GM18505 (cell line): ENCODE results near the gene LHFPL3.
"Not testable (repeated sequence)": the region's sequence is repeated elsewhere in the genome, so short reads cannot be mapped to it uniquely, and the experiment has no call there.

Source experiments
- ATAC-seq: cut with Tn5 transposase; IDR thresholded peaks from one replicate; pipeline ENCODE4 v1.9.1; 2021; ENCODE audit not compliant: unreplicated experiment
- POLR2A ChIP-seq: IDR thresholded peaks from 4 replicates; pipeline ENCODE4 v1.6.1; 2011; ENCODE audit warnings: borderline replicate concordance; ENCODE audit not compliant: insufficient read depth, insufficient read length; ENCODE audit errors: extremely low read depth

Gene LHFPL3

GRCh38 chr7:104541897-104542296 lies 213.5 kb downstream of the LHFPL3 start:
- no peak for ATAC-seq
- no peak for TF ChIP-seq POLR2A

- no peak for ATAC-seq
- TF ChIP-seq POLR2A, result no peak
Measured at GRCh38 chr7:104548861-104549260, 220.5 kb downstream of the LHFPL3 start.

DNA sequence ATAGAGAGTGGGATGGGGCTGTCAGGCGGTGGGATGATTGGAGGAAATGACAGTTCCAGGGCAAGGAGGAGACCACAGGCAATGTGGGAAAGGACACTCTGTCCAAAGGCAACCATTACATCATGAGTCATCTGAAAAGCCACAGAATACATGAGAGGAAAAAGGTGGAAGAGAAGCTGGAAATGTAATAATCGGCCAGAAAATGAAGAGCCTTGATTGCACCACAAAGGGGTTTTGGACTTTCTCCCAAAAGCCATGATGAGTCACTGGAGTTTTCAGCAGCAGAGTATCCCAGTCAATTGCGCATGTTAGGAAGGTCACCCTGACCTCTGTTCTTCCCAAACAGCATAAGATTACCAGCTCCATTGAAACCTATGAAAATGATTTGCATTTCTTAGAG lies 222.0 kb downstream of the LHFPL3 start:
- no peak for ATAC-seq
- no peak for TF ChIP-seq POLR2A

DNA sequence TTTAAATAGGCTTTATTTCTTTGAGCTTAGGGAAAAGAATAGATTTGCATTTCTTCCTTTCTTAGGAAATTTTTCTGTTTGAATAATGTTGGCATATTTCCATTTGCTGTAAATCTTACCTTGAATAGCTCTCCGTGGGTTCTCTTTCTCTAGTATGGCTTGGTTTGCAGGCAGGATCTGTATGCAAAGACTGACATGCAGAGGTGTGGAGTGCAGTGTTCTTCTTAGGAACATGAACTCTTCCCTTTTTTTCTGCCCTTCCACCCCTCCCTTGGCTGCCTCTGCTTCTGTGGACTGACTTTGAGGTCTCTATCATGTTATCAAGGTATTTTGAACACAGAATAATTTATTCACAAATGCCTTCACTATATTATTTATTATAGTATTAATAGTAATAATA lies 222.8 kb downstream of the LHFPL3 start:
- no peak for TF ChIP-seq POLR2A
- no peak for ATAC-seq

DNA sequence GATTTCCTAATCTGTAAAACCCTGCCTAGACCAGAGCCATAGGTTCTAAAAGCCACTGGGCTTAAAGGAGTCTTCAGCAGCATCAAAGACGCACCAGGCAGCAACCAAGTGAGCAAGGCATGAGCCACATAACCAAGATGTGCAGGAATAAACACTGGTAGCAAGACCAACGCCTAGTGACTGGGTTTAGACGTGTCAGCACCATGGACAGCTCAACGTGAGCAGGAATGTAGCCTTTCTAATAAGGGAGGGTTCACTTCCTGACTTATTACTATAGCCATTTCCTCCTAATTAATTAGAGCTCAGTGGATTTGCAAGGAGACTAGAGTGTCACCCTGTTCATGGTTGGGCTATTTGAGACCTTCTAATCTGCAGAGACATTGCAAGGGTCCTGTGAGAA lies 223.7 kb downstream of the LHFPL3 start:
- no peak for ATAC-seq
- TF ChIP-seq POLR2A, result no peak

GRCh38 chr7:104553074-104553473 lies 224.7 kb downstream of the LHFPL3 start:
- ATAC-seq, result no peak
- no peak for TF ChIP-seq POLR2A

DNA sequence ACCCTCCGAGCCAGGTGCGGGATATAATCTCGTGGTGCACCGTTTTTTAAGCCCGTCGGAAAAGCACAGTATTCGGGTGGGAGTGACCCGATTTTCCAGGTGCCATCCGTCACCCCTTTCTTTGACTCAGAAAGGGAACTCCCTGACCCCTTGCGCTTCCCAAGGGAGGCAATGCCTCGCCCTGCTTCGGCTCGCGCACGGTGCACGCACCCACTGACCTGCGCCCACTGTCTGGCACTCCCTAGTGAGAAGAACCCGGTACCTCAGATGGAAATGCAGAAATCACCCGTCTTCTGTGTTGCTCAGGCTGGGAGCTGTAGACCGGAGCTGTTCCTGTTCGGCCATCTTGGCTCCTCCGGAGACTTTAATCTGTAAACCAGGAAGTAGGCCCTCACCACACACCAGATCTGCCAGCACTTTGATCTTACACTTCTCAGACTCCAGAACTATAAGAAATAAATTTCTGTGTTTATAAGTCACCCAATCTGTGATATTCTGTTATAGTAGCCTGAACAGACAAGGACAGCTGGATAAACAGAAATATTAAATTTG lies 235.0 kb downstream of the LHFPL3 start:
- ATAC-seq, result not testable (repeated sequence)

GRCh38 chr7:104569751-104570150 lies 241.3 kb downstream of the LHFPL3 start:
- TF ChIP-seq POLR2A, result no peak
- no peak for ATAC-seq

DNA sequence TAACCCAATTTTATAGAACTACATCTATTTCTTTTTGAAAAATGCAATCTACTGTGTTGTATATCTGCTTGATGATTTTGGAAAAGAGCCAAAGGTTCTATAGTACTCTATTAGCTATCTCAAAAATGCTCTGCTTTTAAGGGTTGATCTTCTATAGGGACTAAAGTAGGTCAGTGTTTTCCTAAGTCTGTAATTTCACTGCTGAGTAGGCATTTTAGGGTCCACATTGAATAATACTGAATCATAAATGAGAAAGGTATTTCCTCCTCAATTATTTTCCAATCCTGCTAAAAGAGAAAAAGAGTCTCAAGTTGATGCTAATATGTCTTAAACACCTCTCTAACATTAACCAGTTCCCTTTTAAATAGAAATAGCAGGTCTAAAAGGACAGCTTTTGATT lies 244.2 kb downstream of the LHFPL3 start:
- TF ChIP-seq POLR2A, result no peak
- no peak for ATAC-seq

DNA sequence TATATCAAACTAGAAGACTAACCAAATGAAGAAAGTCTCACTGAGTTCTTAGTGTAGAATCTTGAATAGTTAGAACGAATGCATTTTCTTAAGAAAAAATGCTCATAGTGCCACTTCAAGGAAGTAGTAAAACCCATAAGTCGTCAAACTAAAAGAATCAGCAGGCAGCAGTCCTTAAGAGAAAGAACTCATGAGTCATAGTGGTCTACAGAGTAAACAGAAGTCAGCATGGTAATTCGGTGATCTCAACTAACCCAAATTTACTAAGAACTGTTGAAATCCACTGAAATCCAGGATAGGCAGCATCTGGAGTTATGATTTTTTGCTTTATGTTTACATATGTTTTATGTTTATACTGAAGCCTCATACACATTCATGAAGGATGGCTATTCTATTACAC lies 256.2 kb downstream of the LHFPL3 start:
- TF ChIP-seq POLR2A, result no peak
- no peak for ATAC-seq

GRCh38 chr7:104595591-104595990 lies 267.2 kb downstream of the LHFPL3 start:
- not testable (repeated sequence) for ATAC-seq

DNA sequence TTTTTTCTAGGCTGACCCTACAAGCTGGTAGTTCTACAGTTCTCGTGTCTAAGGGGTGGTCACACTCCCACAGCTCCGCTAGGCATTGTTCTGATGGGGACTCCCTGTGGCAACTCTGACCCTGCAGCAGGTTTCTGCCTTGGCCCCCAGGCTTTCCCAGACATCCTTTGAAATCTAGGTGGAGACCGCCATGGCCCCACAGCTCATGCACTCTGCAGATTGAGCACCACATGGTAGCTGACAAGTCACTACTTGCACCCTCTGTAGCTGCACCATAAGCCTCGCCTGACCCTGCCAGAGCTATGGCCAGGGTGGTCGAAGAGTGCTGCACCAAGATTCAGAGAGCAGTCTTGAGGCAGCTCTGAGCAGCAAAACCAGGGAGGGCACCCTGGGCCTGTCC lies 275.6 kb downstream of the LHFPL3 start:
- TF ChIP-seq POLR2A, result no peak
- no peak for ATAC-seq

DNA sequence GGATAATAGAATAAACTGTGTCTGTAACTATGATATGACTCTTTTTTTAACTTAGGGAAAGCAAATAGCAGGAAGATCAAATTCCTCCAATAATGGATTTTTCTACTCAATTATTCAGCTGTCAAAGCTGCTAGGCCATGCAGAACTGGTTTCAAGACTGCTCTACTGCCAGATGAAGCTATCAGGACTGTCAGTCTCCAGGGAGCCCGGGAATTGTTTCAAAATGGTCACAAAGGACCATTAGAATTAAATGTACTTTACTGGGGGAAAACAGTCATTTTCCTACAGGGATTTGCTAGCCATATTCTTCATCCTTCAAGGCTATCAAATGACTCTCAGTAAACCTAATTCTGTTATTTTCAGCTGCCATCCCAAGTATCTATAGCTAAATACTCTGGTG lies 276.3 kb downstream of the LHFPL3 start:
- no peak for ATAC-seq
- no peak for TF ChIP-seq POLR2A

GRCh38 chr7:104621321-104621720 lies 292.9 kb downstream of the LHFPL3 start:
- ATAC-seq, result no peak
- no peak for TF ChIP-seq POLR2A

DNA sequence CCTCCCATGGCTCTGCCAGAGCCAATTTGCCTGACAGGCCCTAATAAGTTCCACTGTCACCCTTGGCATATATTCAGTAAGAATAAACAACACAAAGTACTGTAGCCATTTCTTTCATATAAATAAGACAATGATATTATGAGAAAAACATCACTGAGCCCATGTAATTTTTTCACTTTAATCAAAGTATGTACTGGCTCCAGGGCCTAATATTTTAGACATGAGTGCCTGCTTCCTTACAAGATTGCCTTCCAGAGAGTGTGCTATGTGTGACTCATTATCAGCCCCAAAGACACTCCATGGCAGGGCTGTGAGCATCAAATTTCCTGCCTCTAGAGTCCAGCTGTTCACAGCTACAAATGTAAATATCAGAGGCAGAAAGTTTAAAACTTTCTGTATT lies 297.6 kb downstream of the LHFPL3 start:
- TF ChIP-seq POLR2A, result no peak
- ATAC-seq, result no peak

DNA sequence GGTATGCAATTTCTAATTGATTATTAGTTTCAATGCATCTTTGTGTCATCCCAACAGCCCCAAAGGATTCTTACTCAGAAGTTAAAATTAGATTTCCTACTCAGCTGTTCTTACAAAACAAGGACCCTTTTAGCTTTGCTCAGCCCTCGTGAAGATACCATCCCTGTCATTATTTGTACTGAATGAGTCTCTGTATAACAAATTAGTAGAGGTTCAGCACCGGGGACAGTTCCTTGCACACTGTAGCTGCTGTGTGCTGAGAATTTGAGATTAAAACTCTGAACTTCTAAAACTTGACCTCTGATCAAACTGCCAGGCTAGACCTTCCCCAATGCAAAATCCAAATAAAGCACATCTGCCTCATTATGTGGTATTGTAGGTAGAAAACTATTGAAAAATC lies 299.1 kb downstream of the LHFPL3 start:
- TF ChIP-seq POLR2A, result no peak
- no peak for ATAC-seq

GRCh38 chr7:104628017-104628416 lies 299.6 kb downstream of the LHFPL3 start:
- no peak for TF ChIP-seq POLR2A
- ATAC-seq, result no peak
